ENCODE results near the gene TEAD1. TPM values are rescaled to one million over a fixed set of nuclear protein-coding genes. Genes with fewer than 3 reads are reported as not detected.

Gene TEAD1
- total and polyA plus RNA-seq, 9 of the 15 experiments (the other 6 are each of a cell fraction or from before 2014, with no cell fraction given) = 1.7 to 17.7 (median 10.8) TPM

GRCh38 chr11:12764187-12764914, 90.1 kb downstream of the TEAD1 start:
- POLR2A ChIA-PET = interaction anchor here (0.8 to 2.8 kb wide), 5 partner anchors 10 to 1160 kb away, joined by 3 to 8 read pairs (median 5); no protein-coding TSS in a partner anchor
- BruUV-seq (replicated peaks) = no TSS peak
- TF ChIP-seq U2AF2 (optimal IDR thresholded peaks at IDR 0.05; ENCODE audit: low read depth, low read length) (no peak), MNT (conservative IDR thresholded peaks at IDR 0.05) (0 out of 4 replicates have a peak, but pooled peaks of 1 of the 2 experiments have one; percentile 25), ZNF57 (CRISPR knock-in tag; IDR thresholded peaks at IDR 0.05) (no peak), ZNF609 (CRISPR knock-in tag; IDR thresholded peaks at IDR 0.05; ENCODE audit: borderline replicate concordance) (no peak), ZBTB1 (CRISPR knock-in tag; IDR thresholded peaks at IDR 0.05; ENCODE audit: borderline replicate concordance, low read depth) (no peak), ZNF175 (CRISPR knock-in tag; IDR thresholded peaks at IDR 0.05; ENCODE audit: low read depth) (no peak), DPF2 (IDR thresholded peaks at IDR 0.05) (peak; percentile 58; the same call in 1 of the 2 replicates), THRAP3 (IDR thresholded peaks at IDR 0.05; ENCODE audit: borderline replicate concordance) (no peak), RBFOX2 (IDR thresholded peaks at IDR 0.05; ENCODE audit: low read depth, low read length) (peak; percentile 61), SMAD4 (CRISPR knock-in tag; conservative IDR thresholded peaks at IDR 0.05) (no peak), PHF20 (IDR thresholded peaks at IDR 0.05; ENCODE audit: partially characterized antibody) (no peak), PKNOX1 (IDR thresholded peaks at IDR 0.05) (no peak)

More at GRCh38 chr11:12764187-12764914, 90.1 kb downstream of the TEAD1 start:
- H3K27ac ChIP-seq (ENCODE audit: extremely low read depth, low read depth, low read length) = peak overlapping the region; percentile 37; the same call in 1 of the 3 replicates
- peak; percentile 68 for ATAC-seq
- in situ Hi-C loops (cut with MboI) (no loop called here), intact Hi-C loops (cut with micrococcal nuclease) (loop anchor here (5.0 kb wide), 1 partner anchor 77 kb away; no protein-coding TSS in a partner anchor)
- H3K79me2 ChIP-seq (ENCODE audit: control insufficient read depth, insufficient read depth, low read length) = no peaks in the 10 kb centered on the region
- H3K4me3 ChIP-seq = no peak overlapping the region
- no peaks in the 10 kb centered on the region for H4K20me1 ChIP-seq (replicated peaks; ENCODE audit: control insufficient read depth, insufficient read depth, low read length)
- peak; percentile 83 for FAIRE-seq
- WGBS (ENCODE audit: insufficient coverage, low coverage, missing lambda C conversion rate) = 16% methylated on average over 8 of the region's 8 CpGs
- peaks cover 6% of the 10 kb centered on the region; the same call in 2 of the 3 replicates for H3K36me3 ChIP-seq (ENCODE audit: control insufficient read depth, insufficient read depth, low read length)
- DNase-seq (ENCODE audit: extremely low read depth in 1 of 4, low spot score in 3 of 4) = peak; percentile 52 to 81 (median 58)
- CTCF ChIA-PET (ENCODE audit: low intra/inter-chr PET ratio) = no interaction called here
- H3K9me1 ChIP-seq (ENCODE audit: control insufficient read depth, insufficient read depth, low read length) = no peaks in the 10 kb centered on the region
- peaks cover 0 to 23% of the 10 kb centered on the region in 2 experiments; a peak in 4 of 5 replicates for H3K4me1 ChIP-seq (replicated peaks in 1 of 2; ENCODE audit: control insufficient read depth in 2 of 2, insufficient read depth in 2 of 2, low read length in 2 of 2)
- H3K9me3 ChIP-seq (replicated peaks; ENCODE audit: control insufficient read depth, insufficient read depth, low read depth, low read length) = no peaks in the 10 kb centered on the region
- no peak overlapping the region for H2AFZ ChIP-seq (ENCODE audit: low read depth, low read length)
- H3K4me2 ChIP-seq (ENCODE audit: insufficient read depth, low read length) = peak overlapping the region; percentile 28; the same call in 1 of the 2 replicates
- no peak overlapping the region for H3K9ac ChIP-seq (ENCODE audit: insufficient read depth in 1 of 2, low read depth in 2 of 2, low read length in 2 of 2)
- H3K27me3 ChIP-seq (ENCODE audit: control insufficient read depth in 2 of 2, insufficient read depth in 2 of 2, low read length in 2 of 2) = no peaks in the 10 kb centered on the region
